ENCODE measurements around the gene SMURF1.
"Not testable (repeated sequence)": the region's sequence is repeated elsewhere in the genome, so short reads cannot be mapped to it uniquely, and the experiment has no call there.

The SMURF1 gene

DNA sequence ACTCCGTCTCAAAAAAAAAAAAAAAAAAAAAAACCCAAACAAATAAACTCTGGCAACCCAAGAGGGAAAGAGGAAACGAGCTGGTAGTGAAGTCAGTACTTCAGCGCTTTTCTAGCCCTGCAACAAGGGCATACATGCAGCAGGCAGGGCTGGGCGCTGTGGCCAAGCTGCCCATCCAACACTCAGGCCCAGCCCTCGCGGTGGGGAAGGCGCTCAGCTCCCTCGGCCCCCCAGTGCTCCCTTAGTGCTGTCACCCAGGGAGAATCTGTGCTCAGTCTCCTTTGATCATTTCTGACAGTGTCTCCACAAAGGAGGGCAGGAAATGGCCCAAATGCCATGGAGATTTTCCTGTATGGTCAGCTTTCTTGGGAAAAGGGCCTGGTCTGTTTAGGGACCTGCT, 97.2 kb downstream of the SMURF1 start:
- no peak for DNase-seq

DNA sequence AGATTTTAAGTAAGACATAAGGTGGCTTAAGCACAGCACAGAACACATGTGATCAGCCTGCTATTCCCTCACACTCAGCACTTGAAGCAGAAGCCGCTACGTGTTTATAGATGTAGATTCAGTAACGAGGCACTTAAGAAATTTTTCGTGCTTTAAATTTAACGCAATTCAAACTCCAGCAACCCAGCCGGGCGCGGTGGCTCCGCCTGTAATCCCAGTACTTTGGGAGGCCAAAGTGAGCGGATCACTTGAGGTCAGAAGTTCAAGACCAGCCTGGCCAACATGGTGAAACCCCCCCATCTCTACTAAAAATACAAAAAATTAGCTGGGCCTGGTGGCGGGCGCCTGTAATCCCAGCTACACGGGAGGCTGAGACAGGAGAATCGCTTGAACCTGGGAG, 97.6 kb downstream of the SMURF1 start:
- not testable (repeated sequence) for DNase-seq

DNA sequence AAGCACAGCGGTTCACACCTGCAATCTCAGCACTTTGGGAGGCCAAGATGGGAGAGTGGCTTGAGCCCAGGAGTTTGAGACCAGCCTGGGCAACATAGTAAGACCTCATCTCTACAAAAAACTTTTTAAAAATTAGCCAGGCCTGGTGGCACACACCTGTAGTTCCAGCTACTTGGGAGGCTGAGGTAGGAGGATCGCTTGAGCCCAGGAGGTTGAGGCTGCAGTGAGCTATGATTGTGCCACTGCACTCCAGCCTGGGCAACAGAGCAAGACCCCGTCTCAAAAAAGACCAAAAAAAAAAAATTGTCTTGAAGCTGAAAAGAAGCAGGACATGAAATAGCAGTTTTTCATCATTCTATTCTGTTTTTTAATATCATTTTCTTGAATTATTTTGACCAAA, 99.0 kb downstream of the SMURF1 start:
- not testable (repeated sequence) for DNase-seq

DNA sequence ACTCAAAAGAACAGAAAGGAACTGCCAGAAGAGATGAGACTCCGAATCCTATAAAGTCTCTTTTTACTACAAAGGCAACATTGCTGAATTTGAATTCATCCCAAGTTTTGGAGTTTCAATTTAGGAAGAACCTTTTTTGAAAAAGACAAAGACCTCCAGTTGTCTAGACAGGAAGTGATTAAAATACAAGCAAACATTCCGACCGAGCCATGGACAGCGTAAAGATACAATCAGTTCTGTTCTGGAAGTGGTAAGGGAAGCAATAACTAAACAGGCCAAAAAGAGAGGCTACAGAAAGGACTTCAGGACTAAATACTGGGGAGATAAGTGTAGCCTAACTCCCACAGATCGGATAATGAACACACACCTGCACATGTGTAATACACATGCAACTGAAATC, 101.0 kb downstream of the SMURF1 start:
- no peak for DNase-seq

DNA sequence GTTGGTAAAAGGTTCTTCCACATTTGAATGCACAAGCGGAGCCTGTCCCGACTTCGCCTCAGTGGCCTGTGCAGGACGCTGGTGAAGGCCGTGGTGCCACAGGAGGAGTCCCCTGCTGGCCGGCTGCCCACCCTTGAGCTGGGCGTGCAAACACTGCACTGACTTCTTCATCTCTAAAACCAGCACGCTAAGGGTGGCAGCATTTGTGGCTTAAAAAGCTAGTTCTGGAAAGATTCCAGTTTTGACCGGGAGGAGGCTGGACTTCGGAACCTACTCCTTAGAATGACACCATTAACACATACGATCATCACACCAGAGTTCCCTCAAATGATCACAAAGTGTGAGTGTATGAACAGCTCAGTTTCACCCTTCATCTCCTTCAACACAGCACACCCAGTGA, 102.4 kb downstream of the SMURF1 start:
- DNase-seq = no peak

DNA sequence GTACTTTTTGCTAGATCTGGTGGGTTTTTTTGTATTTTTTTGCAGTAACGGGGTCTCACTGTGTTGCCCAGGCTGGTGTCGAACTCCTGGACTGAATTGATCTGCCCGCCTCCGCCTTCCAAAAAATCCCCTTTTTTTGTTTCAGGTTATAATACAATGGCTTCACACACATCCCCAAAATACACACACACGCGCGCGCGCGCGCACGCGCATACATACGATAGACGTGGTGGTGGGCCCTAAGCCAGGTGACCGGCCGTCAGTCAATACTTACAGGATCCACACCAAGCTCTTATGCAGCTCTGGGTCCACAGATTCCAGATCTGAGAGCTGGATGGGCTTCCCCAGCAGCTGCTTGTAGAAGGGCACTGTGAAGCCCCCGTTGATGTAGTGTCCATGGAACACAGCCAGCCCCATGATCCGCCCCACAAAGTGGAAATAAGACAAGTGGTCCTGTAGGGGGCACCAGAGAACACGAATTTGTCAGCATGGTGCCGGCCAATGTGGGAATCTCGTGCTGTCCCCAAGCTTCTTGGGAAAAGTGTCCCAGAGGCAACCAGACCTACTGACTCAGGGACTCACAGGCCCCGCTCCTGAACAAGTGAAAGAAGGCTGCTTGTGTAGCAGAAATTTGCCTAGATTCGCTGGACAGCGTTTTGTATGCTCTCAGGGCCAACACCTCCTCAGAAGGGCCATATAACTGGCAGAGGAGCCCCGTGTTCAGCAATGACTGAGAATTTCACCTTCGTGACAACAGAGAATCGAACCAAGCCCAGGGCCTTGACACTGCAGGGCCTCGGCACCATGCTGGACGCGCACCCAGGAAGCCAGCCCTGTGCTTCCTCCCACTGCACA, 103.6 kb downstream of the SMURF1 start:
- DNase-seq = peak; percentile 58

DNA sequence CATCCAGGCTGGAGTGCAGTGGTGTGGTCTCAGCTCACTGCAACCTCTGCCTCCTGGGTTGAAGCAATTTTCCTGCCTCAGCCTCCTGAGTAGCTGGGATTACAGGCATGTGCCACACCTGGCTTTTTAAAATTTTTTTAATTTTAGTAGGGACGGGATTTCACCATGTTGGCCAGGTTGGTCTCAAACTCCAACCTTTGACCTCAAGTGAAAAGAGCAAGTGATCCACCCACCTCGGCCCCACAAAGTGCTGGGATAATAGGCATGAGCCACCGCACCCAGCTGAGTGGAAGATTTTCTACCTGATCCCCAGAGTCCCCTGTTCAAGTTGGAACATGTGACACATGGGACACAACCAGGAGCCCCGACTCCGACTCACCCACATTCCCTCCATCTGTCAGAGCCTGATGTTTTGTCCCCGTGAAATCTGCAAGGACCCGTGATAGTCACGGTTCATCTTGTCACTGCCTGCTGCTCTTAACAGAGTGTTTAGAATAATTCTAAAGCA, 104.5 kb downstream of the SMURF1 start:
- DNase-seq = no peak

DNA sequence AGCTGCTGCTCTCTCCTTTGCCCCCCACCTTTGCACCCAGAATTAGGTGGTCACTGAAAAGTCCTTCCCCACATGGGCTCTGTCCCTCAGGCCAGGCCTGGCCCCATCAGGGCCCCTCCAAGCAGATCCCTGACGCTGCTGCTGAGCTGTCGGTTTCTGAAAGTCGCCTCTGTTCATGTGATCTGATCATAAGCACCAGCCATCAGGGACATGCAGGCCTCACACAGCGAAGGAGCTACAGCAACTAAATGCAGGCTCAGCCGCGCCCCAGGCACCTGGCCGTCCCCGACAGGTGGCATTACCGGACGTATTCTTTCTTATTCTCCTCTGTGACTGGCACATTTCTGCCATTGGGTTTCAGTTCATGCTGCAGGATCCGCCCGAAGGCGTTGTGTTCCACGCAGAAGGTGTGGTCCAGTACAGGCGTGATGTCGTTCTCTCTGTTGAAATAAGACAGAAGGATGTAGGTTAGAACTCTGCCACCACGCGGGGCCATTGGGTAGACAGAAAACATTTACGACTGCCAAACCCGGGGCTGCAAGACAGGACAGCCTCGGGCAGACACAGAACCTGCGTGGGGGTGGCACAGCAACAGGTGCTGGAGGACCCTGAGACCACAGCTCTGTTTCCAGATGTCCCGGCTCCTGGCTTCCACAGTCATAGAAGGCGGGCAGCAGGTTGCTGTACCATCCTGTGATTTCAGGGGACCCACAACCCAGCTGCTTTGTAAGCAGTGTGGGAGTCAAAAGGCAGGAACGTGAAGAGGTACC, 105.6 kb downstream of the SMURF1 start:
- no peak for DNase-seq

DNA sequence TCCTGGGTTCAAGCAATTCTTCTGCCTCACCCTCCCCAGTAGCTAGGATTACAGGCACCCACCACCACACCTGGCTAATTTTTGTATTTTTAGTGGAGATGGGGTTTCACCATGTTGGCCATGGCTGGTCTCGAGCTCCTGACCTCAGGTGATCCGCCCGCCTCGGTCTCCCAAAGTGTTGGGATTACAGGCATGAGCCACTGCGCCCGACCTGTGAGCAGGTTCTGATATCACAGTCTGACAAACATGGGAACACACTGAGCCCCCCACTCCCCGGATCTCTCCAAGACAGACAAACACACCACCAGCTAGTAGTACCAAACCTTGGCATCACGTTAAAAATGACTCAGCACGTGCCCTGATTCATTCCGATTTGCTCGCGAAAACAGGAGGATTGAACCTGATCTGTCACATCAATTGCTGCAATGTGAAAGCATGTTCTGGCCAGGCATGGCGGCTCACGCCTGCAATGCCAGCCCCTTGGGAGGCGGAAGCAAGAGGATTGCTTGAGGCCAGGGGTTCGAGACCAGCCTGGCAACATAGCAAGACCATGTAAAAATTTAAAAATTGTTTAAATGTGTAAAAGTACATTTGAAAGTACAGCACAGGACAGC, 106.5 kb downstream of the SMURF1 start:
- no peak for DNase-seq

DNA sequence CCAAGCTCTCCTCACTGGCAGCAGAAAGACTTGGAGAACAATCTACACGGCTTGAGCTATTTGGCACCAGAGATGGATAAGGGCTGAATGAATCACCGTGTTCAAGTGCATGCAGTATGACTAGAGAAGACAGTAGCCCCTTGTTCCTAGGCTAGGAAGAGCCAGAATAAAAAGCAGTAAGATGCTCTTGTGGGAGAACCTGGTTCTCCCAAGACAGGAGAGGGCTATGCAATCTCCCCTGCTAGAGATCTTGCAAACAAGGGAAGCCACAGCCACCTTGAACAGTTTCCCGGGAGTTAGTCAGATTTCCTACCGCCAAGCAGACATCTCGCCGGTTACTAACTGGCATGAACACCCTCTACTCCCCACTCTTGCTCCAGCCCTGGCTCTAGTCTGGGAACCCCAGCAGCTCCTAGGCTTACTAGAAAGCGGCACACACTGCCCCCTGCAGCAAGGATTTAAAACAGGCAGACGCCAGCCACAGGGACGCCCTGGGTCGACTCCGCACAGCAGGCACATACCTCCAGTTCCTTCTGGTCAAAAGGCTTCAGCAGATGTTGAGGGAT, 107.3 kb downstream of the SMURF1 start:
- peak; percentile 13 for DNase-seq

DNA sequence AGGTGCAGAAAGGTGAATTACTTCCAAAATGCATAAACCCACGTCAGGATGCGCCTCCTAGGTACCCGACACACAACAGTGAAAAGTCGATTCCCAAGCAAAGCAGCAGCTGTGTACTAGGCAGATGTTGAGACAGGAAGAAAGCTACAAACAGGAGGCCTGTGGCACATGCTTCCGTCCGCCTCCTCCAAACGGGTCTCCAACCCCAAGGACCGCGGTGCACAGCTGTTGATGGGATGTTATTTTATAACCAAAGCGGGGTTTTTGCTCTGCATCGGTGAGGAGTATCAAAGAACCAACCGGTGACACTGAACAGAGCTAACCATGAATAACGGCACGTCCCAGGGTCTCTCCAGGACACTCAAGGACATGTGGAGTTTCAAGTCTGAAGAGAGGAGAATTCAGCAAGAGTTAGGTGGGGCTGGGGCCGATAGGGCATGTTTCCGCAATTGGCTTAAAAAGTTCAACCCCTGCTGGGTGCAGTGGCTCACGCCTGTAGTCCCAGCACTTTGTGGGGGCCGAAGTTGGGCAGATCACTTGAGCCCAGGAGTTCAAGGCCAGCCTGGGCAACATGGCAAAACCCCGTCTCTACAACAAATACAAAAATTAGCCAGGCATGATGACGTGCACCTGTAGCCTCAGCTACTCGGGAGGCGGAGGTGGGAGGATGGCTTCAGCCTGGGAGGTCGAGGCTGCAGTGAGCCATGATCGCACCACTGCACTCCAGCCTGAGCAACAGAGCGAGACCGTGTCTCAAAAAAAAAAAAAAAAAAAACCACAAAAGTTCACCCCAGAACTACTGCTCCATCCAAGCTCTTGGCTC, 108.0 kb downstream of the SMURF1 start:
- no peak for DNase-seq

DNA sequence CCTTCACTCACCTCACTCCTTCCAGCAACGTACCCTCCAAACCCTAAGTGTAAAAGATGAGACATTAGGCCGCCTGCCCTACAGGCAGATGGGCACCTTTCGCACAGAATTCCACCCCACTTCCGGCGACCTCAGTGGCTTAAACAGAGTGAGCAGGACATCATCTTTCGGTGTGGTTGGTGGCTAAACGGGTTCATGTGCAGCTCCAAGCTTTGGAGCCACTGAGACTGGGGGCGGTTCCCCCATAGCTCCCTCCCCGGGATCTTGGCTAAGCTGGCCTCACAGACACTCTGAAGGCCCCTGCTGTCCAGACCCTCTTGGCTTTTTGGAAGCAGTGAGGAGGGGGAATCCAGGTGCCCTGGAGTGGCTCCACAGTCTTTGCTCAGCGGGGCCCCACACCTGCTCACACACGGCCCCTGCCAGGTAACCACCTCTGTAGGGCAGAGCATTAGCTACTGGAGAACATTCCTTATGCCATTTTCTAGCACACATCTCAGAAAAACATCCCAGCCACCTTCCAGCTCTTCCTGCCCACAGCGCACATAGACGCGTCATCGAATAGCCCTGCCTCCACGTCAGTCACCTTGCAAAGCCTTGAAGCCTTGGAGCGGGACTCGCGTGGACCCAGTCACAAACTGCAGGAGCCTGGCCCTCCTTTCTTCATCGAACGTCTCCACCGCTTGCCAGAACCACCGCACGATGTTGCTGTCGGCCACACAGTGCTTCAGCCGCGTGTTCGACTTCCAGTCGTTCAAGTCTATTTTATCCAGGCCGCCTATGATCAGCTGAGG, 108.8 kb downstream of the SMURF1 start:
- DNase-seq = no peak

DNA sequence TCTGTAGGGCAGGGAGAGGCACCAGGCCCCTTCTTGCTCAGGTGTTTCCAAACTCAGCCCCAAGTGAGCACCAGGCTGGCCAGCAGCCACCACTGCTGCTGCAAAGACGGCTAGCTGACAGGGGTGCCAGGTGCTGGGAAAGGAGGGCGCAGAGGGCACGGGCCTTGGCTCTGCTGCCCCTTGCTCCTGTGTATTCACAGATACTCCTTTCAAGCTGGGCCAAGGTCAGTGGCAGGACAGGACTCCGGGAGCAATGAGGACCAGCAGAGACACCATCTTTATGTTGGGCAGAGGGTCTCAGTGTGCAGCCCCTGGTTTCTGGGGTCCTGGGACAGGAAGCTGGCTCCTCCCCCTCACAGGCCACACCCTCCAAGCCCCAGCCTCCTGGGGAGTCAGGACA, 110.1 kb downstream of the SMURF1 start:
- DNase-seq = no peak

DNA sequence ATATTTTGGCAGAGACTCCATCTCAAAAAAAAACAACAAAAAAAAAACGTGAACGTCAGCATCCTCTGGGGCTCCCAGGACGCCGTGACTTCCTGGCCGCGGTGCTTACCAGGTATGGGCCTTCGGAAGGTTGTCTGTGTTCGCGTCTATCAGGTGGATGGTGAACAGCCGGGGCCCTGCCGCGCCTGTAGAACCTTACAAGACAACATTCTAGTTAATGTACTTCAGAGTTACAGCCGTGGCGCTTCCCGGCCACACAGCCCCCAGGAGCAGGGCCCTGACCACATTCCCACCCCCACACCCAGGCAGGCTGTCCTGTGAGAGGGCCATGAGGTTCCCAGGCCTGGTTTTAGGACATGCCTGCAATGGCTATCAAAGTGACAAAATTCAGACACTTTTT, 111.0 kb downstream of the SMURF1 start:
- no peak for DNase-seq

DNA sequence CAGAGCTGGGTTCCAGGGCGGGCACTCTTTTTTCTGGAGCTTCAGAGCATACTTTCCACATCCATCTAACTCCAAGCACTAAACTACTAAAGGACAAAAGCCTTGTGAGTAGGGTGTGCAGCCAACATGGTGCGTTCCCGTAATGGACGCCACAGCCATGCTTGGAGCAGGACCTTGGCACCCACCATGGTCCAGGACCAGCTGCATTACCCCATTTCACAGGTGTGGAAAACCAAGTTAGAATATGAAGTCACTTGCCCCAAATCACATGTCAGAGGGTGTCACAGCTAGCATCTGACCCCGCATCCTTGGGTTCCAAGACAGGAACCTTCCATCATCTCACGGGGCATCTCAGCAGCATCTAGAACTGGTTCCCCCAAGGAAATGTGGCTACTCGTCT, 112.4 kb downstream of the SMURF1 start:
- DNase-seq = no peak

DNA sequence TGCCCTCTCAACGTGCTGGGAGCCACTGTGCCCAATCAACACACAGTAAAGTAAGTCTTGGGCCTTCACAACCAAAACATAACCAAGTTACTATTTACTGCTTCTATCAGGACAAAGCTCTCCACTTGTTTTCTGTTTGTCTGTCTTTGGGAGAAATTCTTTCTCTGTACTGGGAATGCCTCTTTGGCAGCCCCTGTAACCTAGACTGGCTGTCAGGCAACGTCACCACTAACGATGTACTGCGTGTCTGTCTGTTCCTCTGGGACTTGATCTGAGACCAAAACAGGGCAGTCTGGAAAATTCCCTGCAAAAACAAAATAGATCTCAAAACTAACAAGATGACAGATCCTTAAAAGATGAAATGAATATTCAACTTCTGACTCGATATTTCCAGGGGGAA, 113.0 kb downstream of the SMURF1 start:
- DNase-seq = no peak

DNA sequence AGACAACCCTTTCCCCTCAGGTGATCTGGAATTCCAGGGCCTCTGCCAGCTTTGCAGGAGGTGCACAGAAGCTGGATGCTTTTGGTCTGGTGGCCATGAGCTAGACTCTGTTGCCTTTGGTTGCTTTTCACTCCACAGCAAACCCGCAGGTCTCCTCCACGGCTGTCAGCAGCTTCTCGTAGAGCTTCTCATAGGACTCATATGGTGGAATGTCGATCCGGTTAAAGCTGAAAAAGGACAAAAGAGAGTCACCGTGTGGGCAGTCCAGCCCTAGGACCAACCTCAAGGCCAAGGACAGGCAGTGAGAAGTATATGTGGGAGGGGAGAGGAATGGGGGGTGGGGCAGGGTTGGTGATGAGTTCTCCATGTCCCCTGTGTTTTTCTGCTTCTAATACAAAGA, 113.5 kb downstream of the SMURF1 start:
- DNase-seq = no peak

DNA sequence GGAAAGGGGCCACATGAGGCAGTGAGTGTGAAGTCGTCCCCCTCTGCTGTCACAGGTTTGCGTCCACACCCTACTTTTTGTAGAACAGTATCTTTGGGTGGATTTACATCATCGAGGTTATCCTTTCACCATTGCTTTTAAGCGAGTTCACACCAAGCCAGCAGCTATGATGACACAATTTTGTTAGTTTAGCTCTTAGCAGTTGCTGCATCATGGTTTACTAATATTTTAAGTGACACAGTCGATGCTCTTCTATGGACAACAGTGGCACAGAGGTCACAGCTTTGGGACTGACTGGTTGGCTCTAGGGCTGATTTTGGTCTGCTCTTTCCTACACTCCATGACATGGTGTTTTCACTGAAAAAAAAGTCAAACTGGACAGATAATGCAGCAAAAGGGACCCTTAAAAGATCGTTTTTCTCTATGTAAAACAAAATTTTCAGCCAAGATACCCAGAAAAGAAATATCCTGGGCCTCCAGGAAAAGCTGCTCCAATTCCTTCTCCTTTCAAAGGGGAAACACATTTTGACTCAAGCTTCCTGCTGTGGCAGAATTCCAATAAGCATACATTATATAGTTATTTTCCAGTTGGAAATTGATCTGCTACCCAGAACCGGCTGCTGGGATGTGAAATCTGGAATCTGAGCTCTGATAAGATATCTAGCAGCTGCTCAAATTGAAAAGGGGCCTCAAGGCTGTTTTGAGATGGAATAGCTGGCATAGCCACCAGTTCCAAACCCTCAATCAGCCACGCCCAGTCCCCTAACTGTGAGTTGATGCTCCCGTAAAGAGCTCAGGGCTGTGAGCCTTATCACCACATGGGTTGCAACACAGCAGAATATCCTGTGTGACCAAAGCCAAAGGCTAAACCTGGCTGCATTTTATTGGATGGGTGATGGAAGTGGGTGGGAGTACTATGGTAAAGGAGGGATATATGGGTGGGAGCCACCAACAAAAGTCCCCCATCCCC, 114.2 kb downstream of the SMURF1 start:
- DNase-seq = peak; percentile 62

DNA sequence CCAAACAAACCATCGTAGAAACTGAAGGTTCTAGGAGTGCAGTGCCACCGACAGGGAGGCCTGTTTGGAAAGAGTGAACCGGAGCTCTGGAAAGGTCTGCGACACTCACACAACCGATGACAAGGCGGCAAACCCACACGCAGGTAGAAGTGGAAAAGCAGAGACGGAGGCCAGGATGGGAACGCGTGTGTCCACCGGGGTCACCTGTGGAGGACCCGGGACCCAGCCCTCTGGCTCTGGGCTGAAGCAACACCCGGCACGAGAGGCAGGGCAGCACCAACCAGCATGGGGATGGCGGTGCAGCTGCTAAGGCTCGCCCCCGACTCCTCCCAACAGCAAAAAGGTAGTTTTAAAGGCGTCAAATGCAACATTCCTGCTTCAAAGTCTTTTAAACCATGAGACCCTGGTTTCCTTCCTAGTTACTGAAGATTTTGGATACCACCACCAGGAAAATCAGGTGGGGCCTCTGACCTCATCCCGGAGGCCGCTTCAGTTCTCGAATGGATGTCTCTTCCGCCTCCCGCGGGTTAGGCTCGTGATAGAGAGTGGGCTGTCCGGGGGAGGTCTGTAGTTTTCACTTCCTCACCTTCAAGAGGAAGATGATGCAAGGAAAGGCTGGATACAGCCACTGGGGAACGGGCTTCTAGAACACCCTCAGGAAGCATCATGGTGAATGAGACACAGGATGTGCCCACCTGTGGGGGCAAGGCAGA, 115.5 kb downstream of the SMURF1 start:
- DNase-seq = peak; percentile 80

DNA sequence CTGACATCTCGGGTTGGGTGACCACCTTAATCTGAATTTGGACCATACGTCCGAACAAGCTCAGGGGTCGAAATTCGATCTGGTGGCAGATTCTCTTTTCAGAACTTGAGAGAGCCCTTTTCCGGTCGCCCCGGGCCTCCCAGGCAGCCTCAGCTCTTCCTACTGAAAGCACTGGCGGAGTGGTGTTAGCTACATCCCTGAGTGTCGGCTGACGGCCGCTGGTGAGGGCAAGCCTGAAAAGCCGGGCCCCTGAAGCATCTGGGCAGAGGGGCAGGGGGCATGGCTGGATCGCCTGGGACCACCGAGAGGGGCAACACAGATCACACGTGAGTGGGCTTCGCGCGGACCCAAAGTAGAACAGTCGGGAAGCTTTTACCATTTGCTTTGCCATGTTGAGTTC, 116.1 kb downstream of the SMURF1 start:
- no peak for DNase-seq

Measured in inflammatory macrophage treated with lipopolysaccharide for 4 hours (primary cell).